K562 (cell line): Measurements from ENCODE around the gene AADAC. TPM values are rescaled to one million over a fixed set of nuclear protein-coding genes. Genes with fewer than 3 reads are reported as not detected.

Experiments
- ATF4 ChIP-seq: fragments of 450-650 bp; formaldehyde crosslinking; IDR thresholded peaks from 2 replicates; pipeline ENCODE4 v1.4.0; 2022; ENCODE audit warnings: mild to moderate bottlenecking, moderate library complexity
- BCOR ChIP-seq: fragments of 450-650 bp; IDR thresholded peaks from 2 replicates; pipeline ENCODE4 v1.6.1; 2016
- CBFA2T2 ChIP-seq: fragments of 450-650 bp; conservative IDR thresholded peaks from 2 replicates; pipeline ENCODE4 v1.6.1; 2017; ENCODE audit warnings: mild to moderate bottlenecking
- E2F6 ChIP-seq, 2 experiments: IDR thresholded peaks; 2 replicates each; pipeline ENCODE4 v1.6.1; 2011; ENCODE audit warnings: borderline replicate concordance in 1 of 2, control low read depth in 1 of 2, low read depth in 1 of 2, low read length in 1 of 2, mild to moderate bottlenecking in 1 of 2, mixed read lengths in 1 of 2, moderate library complexity in 1 of 2; ENCODE audit not compliant: insufficient read depth in 1 of 2, insufficient read length in 1 of 2, poor library complexity in 1 of 2, severe bottlenecking in 1 of 2; ENCODE audit errors: extremely low read depth in 1 of 2
- ETV1 ChIP-seq: fragments of 450-650 bp; conservative IDR thresholded peaks from 2 replicates; pipeline ENCODE4 v1.6.1; 2016; ENCODE audit warnings: missing genetic modification characterization, control low read depth, low read depth, missing compliant biosample characterization
- GABPB2 ChIP-seq: fragments of 250-450 bp; sonication (Bioruptor Pico); conservative IDR thresholded peaks from 2 replicates; pipeline ENCODE4 v1.5.1; 2021; ENCODE audit warnings: mild to moderate bottlenecking
- HDAC3 ChIP-seq: fragments of 450-650 bp; IDR thresholded peaks from 2 replicates; pipeline ENCODE4 v1.6.1; 2018; ENCODE audit warnings: borderline replicate concordance, mild to moderate bottlenecking, moderate library complexity; ENCODE audit not compliant: partially characterized antibody
- IRF9 ChIP-seq: fragments of 450-650 bp; IDR thresholded peaks from 2 replicates; pipeline ENCODE4 v1.6.1; 2016; ENCODE audit warnings: missing biosample characterization, missing genetic modification characterization
- KDM1A ChIP-seq, 2 experiments: fragments of 450-650 bp; IDR thresholded peaks; 2 replicates each; pipeline ENCODE4 v1.6.1; 2016; ENCODE audit warnings: mild to moderate bottlenecking in 2 of 2
- MEIS2 ChIP-seq: fragments of 450-650 bp; IDR thresholded peaks from 2 replicates; pipeline ENCODE4 v1.6.1; 2014; ENCODE audit warnings: mild to moderate bottlenecking; ENCODE audit not compliant: partially characterized antibody
- MTA1 ChIP-seq: fragments of 450-650 bp; IDR thresholded peaks from 2 replicates; pipeline ENCODE4 v1.6.1; 2017; ENCODE audit warnings: borderline replicate concordance
- NBN ChIP-seq: fragments of 450-650 bp; IDR thresholded peaks from 2 replicates; pipeline ENCODE4 v1.6.1; 2016; ENCODE audit warnings: low read depth, mild to moderate bottlenecking
- NCOR1 ChIP-seq: fragments of 450-650 bp; IDR thresholded peaks from 2 replicates; pipeline ENCODE4 v1.6.1; 2016; ENCODE audit warnings: mild to moderate bottlenecking, moderate library complexity
- SIRT6 ChIP-seq: IDR thresholded peaks from one replicate; pipeline ENCODE4 v1.6.1; 2012; ENCODE audit warnings: low read depth, mild to moderate bottlenecking, control low read depth, inconsistent platforms, low read length, moderate library complexity
- TAF9B ChIP-seq: fragments of 450-650 bp; IDR thresholded peaks from 2 replicates; pipeline ENCODE4 v1.6.1; 2018; ENCODE audit warnings: mild to moderate bottlenecking; ENCODE audit not compliant: partially characterized antibody
- YY1 ChIP-seq, 3 experiments: IDR thresholded peaks; 2 replicates each; pipeline ENCODE4 v1.6.1; 2011; ENCODE audit warnings: low read length in 2 of 3, mild to moderate bottlenecking in 2 of 3, moderate library complexity in 2 of 3, borderline replicate concordance in 1 of 3, control low read depth in 1 of 3, low read depth in 1 of 3; ENCODE audit not compliant: insufficient read depth in 3 of 3, insufficient replicate concordance in 2 of 3, control insufficient read depth in 1 of 3, insufficient read length in 1 of 3; ENCODE audit errors: extremely low read depth in 1 of 3
- ZNF134 ChIP-seq: fragments of 250-450 bp; sonication (Bioruptor Pico); conservative IDR thresholded peaks from 2 replicates; pipeline ENCODE4 v1.4.0; 2020
- ZNF143 ChIP-seq: sonication (generic); formaldehyde crosslinking; IDR thresholded peaks from 2 replicates; pipeline ENCODE4 v1.9.0; 2022; ENCODE audit warnings: mild to moderate bottlenecking, missing genetic modification reagents
- ZNF175 ChIP-seq: fragments of 200-800 bp; sonication (Bioruptor generic); IDR thresholded peaks from 2 replicates; pipeline ENCODE4 v1.6.1; 2016; ENCODE audit warnings: low read depth, mild to moderate bottlenecking, missing genetic modification characterization, missing compliant biosample characterization
- ZNF263 ChIP-seq: sonication (generic); formaldehyde crosslinking; IDR thresholded peaks from 2 replicates; pipeline ENCODE4 v1.8.0; 2022; ENCODE audit warnings: mild to moderate bottlenecking, missing genetic modification reagents, borderline replicate concordance
- ZNF449 ChIP-seq: fragments of 250-450 bp; sonication (Bioruptor Pico); IDR thresholded peaks from 2 replicates; pipeline ENCODE4 v1.8.0; 2022; ENCODE audit warnings: moderate library complexity, mild to moderate bottlenecking, inconsistent platforms
- polyA plus RNA-seq, 8 experiments: library from polyadenylated mRNA; depleted of rRNA in 4 of 8; stranded (reverse) in 5 of 8; unstranded in 3 of 8; fragments of >200 nt; fragmentation: Nextera tagmentation in 2 of 8; fragmentation: Illumina TruSeq in 1 of 8; extraction: Ambion mirVana in 2 of 8; extraction: Trizol in 1 of 8; gene quantifications; 2 replicates each; pipeline versions ENCODE4 v1.2.1 to v1.2.3, GENCODE V29; 2011 to 2014; ENCODE audit warnings: inconsistent platforms in 1 of 8, missing spikeins in 1 of 8
- total RNA-seq, 7 experiments: library from RNA; depleted of rRNA in 6 of 7; stranded (reverse); fragments of >200 nt in 6 of 7; fragmentation: Illumina TruSeq in 2 of 7; extraction: Trizol in 2 of 7; gene quantifications; 2 replicates each; pipeline versions ENCODE4 v1.2.1 to v1.2.3, GENCODE V29; 2011 to 2021; ENCODE audit warnings: low replicate concordance in 1 of 7

The AADAC gene
- total and polyA plus RNA-seq, 9 of the 15 experiments (the other 6 are each of a cell fraction or from before 2014, with no cell fraction given) = 0.47 TPM; not detected in 8

- 0 out of 2 replicates have a peak, but pooled peaks have one; percentile 53 for TF ChIP-seq MTA1
- peak; percentile 65 for TF ChIP-seq NCOR1
- no peak for TF ChIP-seq GABPB2 (CRISPR knock-in tag)
- TF ChIP-seq ETV1 (tag) = 0 out of 2 replicates have a peak, but pooled peaks have one; percentile 16
- peak; percentile 94 for TF ChIP-seq MEIS2
- TF ChIP-seq NBN = 0 out of 2 replicates have a peak, but pooled peaks have one; percentile 36
- no peak for TF ChIP-seq ZNF134
- no peak for TF ChIP-seq SIRT6
- no peak for TF ChIP-seq HDAC3
- TF ChIP-seq TAF9B = peak; percentile 73
- no peak for TF ChIP-seq ZNF175 (CRISPR knock-in tag)
- no peak for TF ChIP-seq YY1 (IDR thresholded peaks at IDR 0.05; ENCODE audit: borderline replicate concordance in 1 of 3, control insufficient read depth in 1 of 3, extremely low read depth in 1 of 3, insufficient read depth in 3 of 3, insufficient read length in 1 of 3, insufficient replicate concordance in 2 of 3, low read depth in 1 of 3, low read length in 2 of 3)
- TF ChIP-seq CBFA2T2 = peak; percentile 77
- TF ChIP-seq E2F6 (IDR thresholded peaks at IDR 0.05; ENCODE audit: borderline replicate concordance in 1 of 2, extremely low read depth in 1 of 2, insufficient read depth in 1 of 2, insufficient read length in 1 of 2, low read depth in 1 of 2, low read length in 1 of 2, poor library complexity in 1 of 2, severe bottlenecking in 1 of 2) = peak; percentile 24 to 48
- TF ChIP-seq BCOR = no peak
- no peak for TF ChIP-seq ZNF143 (CRISPR knock-in tag)
- TF ChIP-seq KDM1A (IDR thresholded peaks at IDR 0.05) = peak; percentile 76 to 83
- no peak for TF ChIP-seq ZNF263 (CRISPR knock-in tag)
- TF ChIP-seq IRF9 (tag) = no peak
- TF ChIP-seq ATF4 (CRISPR knock-in tag) = no peak
- TF ChIP-seq ZNF449 (CRISPR knock-in tag) = no peak
These were observed 23.1 kb downstream of the AADAC start (continued) for GRCh38 chr3:151837057-151837456.
